GM12878 (cell line): ENCODE results near the gene AGAP4. TPM values are rescaled to one million over a fixed set of nuclear protein-coding genes. Genes with fewer than 3 reads are reported as not detected.
A peak's percentile ranks its signal among the peaks of the same experiment; 100 is the strongest.
"Not testable (repeated sequence)": the region's sequence is repeated elsewhere in the genome, so short reads cannot be mapped to it uniquely, and the experiment has no call there.

Source experiments
- ATAC-seq: fragments of 200-7000 bp; cut with Tn5 transposase; 3 replicates; pipeline ENCODE4 v1.9.1; 2020; ENCODE audit warnings: mild to moderate bottlenecking, moderate library complexity
- Bru-seq: library from RNA; stranded (reverse); fragments of 400-500 nt; gene quantifications from one replicate; lab custom pipeline; 2021; lab: Mats Ljungman, UMichigan
- BruChase-seq, 2 experiments: library from RNA; stranded (reverse); fragments of 400-500 nt; gene quantifications; one replicate each; lab custom pipeline; 2021; lab: Mats Ljungman, UMichigan
- BruUV-seq: library from RNA; stranded (reverse); fragments of 400-500 nt; replicated peaks from 2 replicates; lab custom pipeline; 2021; lab: Mats Ljungman, UMichigan
- CTCF ChIA-PET: fragments of 300-600 bp; sonication (Branson Sonifier 250); formaldehyde crosslinking; extraction: SDS; loops from one replicate; lab custom pipeline; 2021; ENCODE audit warnings: inconsistent platforms; lab: Yijun Ruan, JAX
- POLR2A ChIA-PET: fragments of 350-600 bp; formaldehyde crosslinking; extraction: SDS; loops from one replicate; lab custom pipeline; 2021; ENCODE audit warnings: inconsistent platforms; lab: Charles Lee
- RAD21 ChIA-PET: fragments of 300-600 bp; sonication (Branson Sonifier 250); formaldehyde crosslinking; loops from one replicate; lab custom pipeline; 2023; ENCODE audit warnings: antibody characterized with exemption; ENCODE audit not compliant: unreplicated experiment; lab: Charles Lee
- SMC1A ChIA-PET: fragments of 300-600 bp; sonication (Branson Sonifier 250); formaldehyde crosslinking; loops from one replicate; lab custom pipeline; 2023; ENCODE audit not compliant: unreplicated experiment, uncharacterized antibody; lab: Charles Lee
- DNase-seq: peaks from one replicate; pipeline ENCODE4 v3.0.0-alpha.2; 2011; ENCODE audit warnings: low read depth, low spot score
- FAIRE-seq: peaks from 3 replicates; lab custom pipeline; 2011; peaks lifted over from hg19 to GRCh38; lab: Jason Lieb, UNC
- H2AFZ ChIP-seq: 2 replicates; pipeline ENCODE4 v1.6.0; 2011; ENCODE audit warnings: low read depth, low read length, control low read depth; ENCODE audit not compliant: control insufficient read depth
- H3K27ac ChIP-seq: 2 replicates; pipeline ENCODE4 v1.5.1; 2011; ENCODE audit warnings: control low read depth; ENCODE audit not compliant: control insufficient read depth, insufficient read depth
- H3K27me3 ChIP-seq, 2 experiments: replicated peaks in 1 of 2; 2 replicates each; pipeline versions ENCODE4 v1.6.0 to v1.6.1; 2011; ENCODE audit warnings: low read length in 1 of 2; ENCODE audit not compliant: control insufficient read depth in 2 of 2, insufficient read depth in 2 of 2
- H3K36me3 ChIP-seq, 2 experiments: 2 replicates each; pipeline ENCODE4 v1.5.1; 2011; ENCODE audit warnings: low read length in 1 of 2; ENCODE audit not compliant: control insufficient read depth in 2 of 2, insufficient read depth in 2 of 2
- H3K4me1 ChIP-seq: 2 replicates; pipeline ENCODE4 v1.6.1; 2011; ENCODE audit warnings: mild to moderate bottlenecking, low read length, moderate library complexity, mixed read lengths; ENCODE audit not compliant: control insufficient read depth, insufficient read depth
- H3K4me2 ChIP-seq: 2 replicates; pipeline ENCODE4 v1.6.0; 2011; ENCODE audit warnings: control low read depth; ENCODE audit not compliant: control insufficient read depth, insufficient read depth
- H3K4me3 ChIP-seq: fragments of 200-600 bp; sonication (generic); 2 replicates; pipeline ENCODE4 v1.5.1; 2016
- H3K79me2 ChIP-seq: 2 replicates; pipeline ENCODE4 v1.6.0; 2011; ENCODE audit warnings: low read length; ENCODE audit not compliant: control insufficient read depth, insufficient read depth
- H3K9ac ChIP-seq: 2 replicates; pipeline ENCODE4 v1.8.0; 2011; ENCODE audit warnings: low read length, control low read depth, mixed read lengths; ENCODE audit not compliant: control insufficient read depth, insufficient read depth
- H3K9me3 ChIP-seq: replicated peaks from 3 replicates; pipeline ENCODE4 v1.5.1; 2011; ENCODE audit warnings: mild to moderate bottlenecking, low read length; ENCODE audit not compliant: control insufficient read depth, insufficient read depth
- H4K20me1 ChIP-seq: 2 replicates; pipeline ENCODE4 v1.6.0; 2011; ENCODE audit not compliant: control insufficient read depth, insufficient read depth
- WGBS: methylation state at CpG from one replicate; pipeline ENCODE4 v1.1.6; 2016; ENCODE audit warnings: low lambda C conversion rate; ENCODE audit not compliant: insufficient replicate concordance, insufficient coverage; ENCODE audit errors: missing lambda C conversion rate; 5-methylcytosine and 5-hydroxymethylcytosine counted together
- in situ Hi-C: fragments of 300-500 bp; cut with MboI; formaldehyde crosslinking; loops from 9 replicates; pipeline ENCODE4 v1.14.3; 2018; ENCODE audit warnings: mixed read lengths
- intact Hi-C: fragments of 100-400 bp; cut with micrococcal nuclease; formaldehyde crosslinking; loops from one replicate; pipeline ENCODE4 v1.14.2; 2022; ENCODE audit not compliant: unreplicated experiment
- long read RNA-seq, 2 experiments: library from polyadenylated mRNA; unstranded; transcript quantifications; one replicate each; pipeline ENCODE4 v2.0.0, GENCODE V29; 2019 to 2020
- polyA minus RNA-seq, 3 experiments: library from RNA; depleted of rRNA, polyadenylated mRNA; stranded (reverse); fragments of >200 nt; gene quantifications; 2 replicates each; pipeline ENCODE4 v1.2.3, GENCODE V29; 2011
- polyA plus RNA-seq, 11 experiments: library from polyadenylated mRNA; depleted of rRNA in 4 of 11; unstranded in 6 of 11; stranded (reverse) in 5 of 11; fragments of >200 nt; fragmentation: Nextera tagmentation in 4 of 11; fragmentation: Illumina TruSeq in 1 of 11; extraction: Ambion mirVana in 4 of 11; extraction: Trizol in 1 of 11; gene quantifications; 1 replicate in 1 of 11; 2 replicates in 10 of 11; pipeline versions ENCODE4 v1.2.1 to v1.2.3, GENCODE V29; 2011 to 2016; ENCODE audit warnings: inconsistent platforms in 2 of 11, missing spikeins in 2 of 11, low read depth in 1 of 11
- total RNA-seq, 4 experiments: library from RNA; depleted of rRNA in 3 of 4; stranded (reverse); fragments of >200 nt in 3 of 4; fragmentation: Illumina TruSeq in 1 of 4; extraction: Trizol in 1 of 4; gene quantifications; 2 replicates each; pipeline versions ENCODE4 v1.2.1 to v1.2.3, GENCODE V29; 2013 to 2021

AGAP4 gene
- total RNA-seq (2013; cell fraction: nucleolus; rRNA removed): 30.8 and 34.9 TPM in 2 replicates
- 10.3 and 10.6 TPM in 2 replicates for total RNA-seq (2014; rRNA removed)
- total RNA-seq (2014; rRNA removed; fragmentation: Illumina TruSeq; extraction: Trizol): 5.7 and 7.8 TPM in 2 replicates
- 11.0 and 11.2 TPM in 2 replicates for total RNA-seq (2021)
- polyA plus RNA-seq (2011; ENCODE audit: low read depth): 19.8 TPM
- polyA plus RNA-seq (2011; rRNA removed): 16.2 and 18.4 TPM in 2 replicates
- polyA plus RNA-seq (2011; cell fraction: cytosol; rRNA removed): 6.4 and 10.2 TPM in 2 replicates
- polyA plus RNA-seq (2011; cell fraction: nucleus; rRNA removed): 37.9 and 44.6 TPM in 2 replicates
- polyA plus RNA-seq (2012): 12.6 and 13.3 TPM in 2 replicates
- 9.6 and 11.0 TPM in 2 replicates for polyA plus RNA-seq (2014; fragmentation: Illumina TruSeq; extraction: Trizol)
- polyA plus RNA-seq (2014; fragmentation: Nextera tagmentation; extraction: Ambion mirVana): 1 to 10 TPM; 1.2 to 1.3 TPM
- polyA plus RNA-seq (2014; rRNA removed): 10.1 and 10.5 TPM in 2 replicates
- 1 to 10 TPM; 6.5 to 8.1 TPM for polyA plus RNA-seq (2016; fragmentation: Nextera tagmentation; extraction: Ambion mirVana)
- polyA minus RNA-seq (2011; rRNA and poly(A)+ RNA removed): 7.4 and 9.2 TPM in 2 replicates
- polyA minus RNA-seq (2011; cell fraction: cytosol; rRNA and poly(A)+ RNA removed): 2.4 and 4.6 TPM in 2 replicates
- 4.6 and 10.6 TPM in 2 replicates for polyA minus RNA-seq (2011; cell fraction: nucleus; rRNA and poly(A)+ RNA removed)
- Bru-seq, nascent RNA: percentile 60 among the genes with signal in this experiment
- BruChase-seq, experiment 1, labeled RNA remaining after a 6-hour chase: percentile 75 among the genes with signal in this experiment
- BruChase-seq, experiment 2, labeled RNA remaining after a 2-hour chase: percentile 71 among the genes with signal in this experiment
- long read RNA-seq, experiment 1: 0 reads
- long read RNA-seq, experiment 2: 0 reads

- H3K27ac ChIP-seq, SMC1A ChIA-PET, H3K4me1 ChIP-seq, H3K4me3 ChIP-seq, ATAC-seq, H3K27me3 ChIP-seq, POLR2A ChIA-PET, H3K9ac ChIP-seq, H3K9me3 ChIP-seq, H4K20me1 ChIP-seq, CTCF ChIA-PET, H3K4me2 ChIP-seq, DNase-seq, BruUV-seq, RAD21 ChIA-PET, in situ Hi-C loops, H3K79me2 ChIP-seq, intact Hi-C loops, H2AFZ ChIP-seq, FAIRE-seq, H3K36me3 ChIP-seq: not testable (repeated sequence)
- WGBS: 100% methylated on average over 5 of the region's 15 CpGs
Measured at GRCh38 chr10:45847400-45847799, at the start of gene AGAP4. Gene AGAP4 (minus strand): TSS chr10:45847500. CDS start chr10:45847347, 153 bp downstream.

DNA sequence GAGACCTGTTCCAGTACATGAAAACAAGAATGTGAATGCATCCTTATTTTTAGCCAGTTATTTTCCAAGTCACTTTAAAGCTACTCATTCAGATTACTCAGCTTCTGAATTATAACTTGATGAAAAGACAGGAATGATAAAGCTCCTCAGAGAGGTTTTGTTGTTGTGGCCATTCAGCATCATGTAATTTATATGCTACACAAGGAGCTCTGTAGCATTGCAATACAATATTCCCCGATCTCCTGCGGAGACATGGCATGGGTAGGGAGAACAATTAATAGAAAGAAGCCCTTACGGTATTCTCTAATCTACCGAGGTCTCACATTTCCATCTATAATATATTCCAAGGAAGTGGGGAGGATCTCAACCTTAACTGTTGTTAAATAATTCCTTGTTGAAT is 43.4 kb upstream of the AGAP4 start:
- H3K4me2 ChIP-seq, H3K27ac ChIP-seq, H2AFZ ChIP-seq, H3K36me3 ChIP-seq, POLR2A ChIA-PET, H3K79me2 ChIP-seq, FAIRE-seq, SMC1A ChIA-PET, intact Hi-C loops, H3K9ac ChIP-seq, H3K4me1 ChIP-seq, BruUV-seq, H3K9me3 ChIP-seq, DNase-seq, H4K20me1 ChIP-seq, ATAC-seq, in situ Hi-C loops, H3K4me3 ChIP-seq, H3K27me3 ChIP-seq, RAD21 ChIA-PET, CTCF ChIA-PET: not testable (repeated sequence)
- 100% methylated on average over 2 of the region's 4 CpGs for WGBS

DNA sequence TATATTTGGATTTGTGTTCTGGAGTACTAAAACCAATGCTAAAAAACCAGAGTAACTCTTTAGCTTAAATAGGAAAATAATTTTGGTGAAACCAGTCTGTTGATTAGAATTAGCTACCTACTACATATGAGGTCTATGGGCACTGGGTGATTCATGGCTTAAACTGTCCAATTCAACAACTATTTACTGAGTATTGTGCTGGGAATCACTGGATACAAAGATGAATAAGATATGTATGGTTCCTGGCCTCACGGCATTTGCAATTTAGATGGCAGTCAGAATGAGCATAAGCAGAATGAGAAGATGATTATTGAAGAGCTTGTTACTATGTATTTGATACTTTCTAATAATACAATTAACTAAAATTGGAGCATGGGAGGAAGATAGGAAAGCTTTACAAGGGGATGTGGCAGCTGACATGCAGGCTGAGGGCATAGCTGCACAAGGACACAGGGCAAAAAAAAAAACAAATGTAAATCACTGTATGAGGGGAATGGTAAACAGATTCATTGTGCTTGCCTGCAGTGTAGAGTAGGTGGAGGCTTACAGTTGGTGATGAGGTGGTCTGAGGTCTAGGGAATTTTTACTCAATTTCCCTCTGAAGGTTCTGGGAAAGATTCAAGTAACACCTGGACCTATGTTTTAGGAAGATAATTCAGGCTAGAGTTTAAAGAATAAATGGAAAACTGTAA is 42.4 kb upstream of the AGAP4 start:
- H4K20me1 ChIP-seq, POLR2A ChIA-PET, ATAC-seq, in situ Hi-C loops, intact Hi-C loops, H3K9me3 ChIP-seq, SMC1A ChIA-PET, H3K4me1 ChIP-seq, H2AFZ ChIP-seq, H3K27ac ChIP-seq, H3K27me3 ChIP-seq, H3K79me2 ChIP-seq, RAD21 ChIA-PET, H3K9ac ChIP-seq, H3K4me2 ChIP-seq, H3K4me3 ChIP-seq, BruUV-seq, DNase-seq, H3K36me3 ChIP-seq, FAIRE-seq, CTCF ChIA-PET: not testable (repeated sequence)
- 100% methylated on average over 1 of the region's 1 CpG for WGBS
